LNCaP clone FGC (cell line): ENCODE measurements around the gene ZNF414.

Experiments
- DNase-seq: peaks from one replicate; pipeline ENCODE4 v3.0.0-alpha.2; 2011; ENCODE audit warnings: low read depth
- H3K4me3 ChIP-seq: 2 replicates; pipeline ENCODE4 v1.5.1; 2011; ENCODE audit warnings: mild to moderate bottlenecking, low read depth, low read length, control low read depth
- TF ChIP-seq, protein P1 (sequence below): IDR thresholded peaks from 2 replicates; pipeline ENCODE4 v1.5.1; 2012; ENCODE audit warnings: mild to moderate bottlenecking; ENCODE audit not compliant: control insufficient read depth, insufficient read depth; ENCODE audit errors: extremely low read depth

ZNF414 gene

DNA sequence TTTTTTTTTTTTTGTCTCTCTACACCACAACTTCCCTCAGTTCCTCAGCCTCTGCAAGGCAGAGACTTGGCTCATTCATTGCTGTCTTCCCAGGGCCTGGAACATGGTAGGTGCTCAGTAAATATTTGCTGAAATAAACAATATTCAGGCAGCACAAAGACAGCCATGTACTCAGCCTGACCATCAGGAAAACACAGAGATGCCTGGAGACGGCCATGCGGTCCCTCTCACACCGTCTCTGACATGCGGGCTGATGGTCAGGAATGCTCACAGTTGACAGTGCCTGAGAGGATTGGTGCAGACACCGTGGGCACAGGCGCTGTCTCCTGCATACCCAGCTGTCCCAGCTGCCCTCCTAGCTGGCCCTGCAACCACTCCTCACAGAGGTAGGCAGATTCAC, 12.5 kb downstream of the ZNF414 start:
- DNase-seq, result no peak
- no peak overlapping the region for H3K4me3 ChIP-seq
- TF ChIP-seq, protein P1, sequence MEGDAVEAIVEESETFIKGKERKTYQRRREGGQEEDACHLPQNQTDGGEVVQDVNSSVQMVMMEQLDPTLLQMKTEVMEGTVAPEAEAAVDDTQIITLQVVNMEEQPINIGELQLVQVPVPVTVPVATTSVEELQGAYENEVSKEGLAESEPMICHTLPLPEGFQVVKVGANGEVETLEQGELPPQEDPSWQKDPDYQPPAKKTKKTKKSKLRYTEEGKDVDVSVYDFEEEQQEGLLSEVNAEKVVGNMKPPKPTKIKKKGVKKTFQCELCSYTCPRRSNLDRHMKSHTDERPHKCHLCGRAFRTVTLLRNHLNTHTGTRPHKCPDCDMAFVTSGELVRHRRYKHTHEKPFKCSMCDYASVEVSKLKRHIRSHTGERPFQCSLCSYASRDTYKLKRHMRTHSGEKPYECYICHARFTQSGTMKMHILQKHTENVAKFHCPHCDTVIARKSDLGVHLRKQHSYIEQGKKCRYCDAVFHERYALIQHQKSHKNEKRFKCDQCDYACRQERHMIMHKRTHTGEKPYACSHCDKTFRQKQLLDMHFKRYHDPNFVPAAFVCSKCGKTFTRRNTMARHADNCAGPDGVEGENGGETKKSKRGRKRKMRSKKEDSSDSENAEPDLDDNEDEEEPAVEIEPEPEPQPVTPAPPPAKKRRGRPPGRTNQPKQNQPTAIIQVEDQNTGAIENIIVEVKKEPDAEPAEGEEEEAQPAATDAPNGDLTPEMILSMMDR, result no peak

DNA sequence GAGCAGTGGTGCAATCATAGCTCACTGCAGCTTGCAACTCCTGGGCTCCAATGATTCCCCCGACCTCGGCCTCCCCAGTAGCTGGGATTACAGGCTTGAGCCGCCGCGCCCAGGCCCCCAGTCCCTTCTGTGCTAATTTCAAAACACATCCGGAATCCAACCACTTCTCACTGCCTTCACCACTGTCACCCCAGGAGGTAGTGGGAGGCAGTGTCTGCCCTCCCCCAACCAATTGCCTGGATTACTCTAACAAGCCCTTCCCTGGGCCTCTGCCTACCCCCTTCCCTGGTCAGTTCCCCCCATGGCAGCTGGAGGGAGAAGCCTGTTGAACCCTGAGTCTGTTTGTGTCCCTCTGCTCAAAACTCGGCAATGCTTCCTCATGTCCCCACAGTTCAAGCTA, 13.8 kb downstream of the ZNF414 start:
- TF ChIP-seq, protein P1, result no peak
- DNase-seq, result no peak
- H3K4me3 ChIP-seq, result no peak overlapping the region

DNA sequence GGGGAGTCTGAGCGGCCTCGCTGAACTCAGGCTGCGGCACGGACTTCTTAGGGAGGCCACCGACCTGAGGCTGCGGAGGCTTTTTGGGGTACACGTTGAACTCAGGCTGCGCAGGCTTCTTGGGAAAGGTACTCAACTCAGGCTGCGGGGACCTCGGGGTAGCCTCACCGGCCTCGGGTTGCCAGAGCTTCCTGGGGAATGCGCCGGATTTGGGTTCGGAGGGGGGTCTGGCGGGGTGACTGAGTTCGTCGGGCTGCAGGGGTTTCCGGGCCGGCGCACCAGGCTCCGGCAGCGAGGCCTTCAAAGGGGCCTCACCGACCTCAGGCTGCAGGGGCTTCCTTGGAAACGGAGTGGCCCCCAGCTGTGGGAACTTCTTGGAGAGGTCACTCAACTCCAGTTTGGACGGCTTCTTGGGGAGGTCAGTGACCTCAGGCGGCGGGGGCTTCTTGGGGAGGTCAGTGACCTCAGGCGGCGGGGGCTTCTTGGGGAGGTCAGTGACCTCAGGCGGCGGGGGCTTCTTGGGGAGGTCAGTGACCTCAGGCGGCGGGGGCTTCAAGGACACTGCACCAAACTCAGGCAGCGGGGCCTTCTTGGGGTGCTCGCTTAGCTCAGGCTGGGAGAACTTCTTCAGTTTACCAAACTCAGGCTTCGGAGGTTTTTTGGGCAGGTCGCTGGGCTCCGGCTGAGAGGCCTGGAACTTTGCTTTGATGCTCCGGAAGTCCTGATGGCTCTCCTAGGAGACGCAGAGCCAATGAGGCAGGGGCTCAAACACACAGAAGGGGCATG, 14.7 kb downstream of the ZNF414 start:
- TF ChIP-seq, protein P1, result no peak
- H3K4me3 ChIP-seq, result no peak overlapping the region
- DNase-seq, result no peak

DNA sequence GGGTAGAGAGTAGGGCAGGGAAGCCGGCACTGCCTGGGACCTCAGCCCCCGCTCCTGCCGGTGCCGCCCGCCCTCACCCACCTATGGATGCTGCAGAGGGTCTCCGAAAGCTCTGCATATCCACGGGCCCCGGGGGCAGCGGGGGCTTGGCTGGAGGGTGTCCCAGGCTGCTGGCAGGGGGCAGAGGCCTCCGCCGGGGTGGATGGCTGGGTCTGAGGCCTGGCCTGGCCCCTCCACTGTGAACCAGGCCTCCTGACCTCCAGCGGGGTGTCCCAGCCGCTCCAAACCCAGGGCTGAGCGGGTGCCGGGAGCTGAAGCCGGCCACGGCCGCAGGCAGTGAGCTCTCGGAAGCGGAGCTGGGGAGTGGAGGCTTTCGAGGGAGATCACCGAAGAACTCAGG, 15.7 kb downstream of the ZNF414 start:
- no peak for DNase-seq
- no peak overlapping the region for H3K4me3 ChIP-seq
- TF ChIP-seq, protein P1, result no peak

DNA sequence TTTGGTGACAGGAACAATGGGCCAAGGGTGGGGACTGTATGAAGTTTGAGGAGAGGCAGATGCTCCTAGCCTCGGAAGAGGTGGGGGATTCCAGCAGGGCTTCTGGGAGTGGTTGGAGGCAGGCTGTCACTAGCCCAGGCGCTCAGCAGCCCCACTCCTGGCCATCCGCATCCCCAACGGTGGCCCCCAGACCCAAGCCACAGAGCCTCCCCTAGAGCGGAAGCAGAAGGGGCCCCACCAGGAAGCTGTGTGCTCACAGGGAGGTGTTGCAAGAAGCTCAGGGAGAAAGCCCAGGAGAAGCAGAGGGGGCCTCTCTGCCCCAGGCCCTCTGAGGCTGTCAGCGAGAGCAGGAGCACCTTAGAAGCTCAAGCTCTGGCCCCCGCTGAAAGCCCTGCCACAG, 19.8 kb downstream of the ZNF414 start:
- H3K4me3 ChIP-seq, result no peak overlapping the region
- no peak for DNase-seq
- TF ChIP-seq, protein P1, result no peak

DNA sequence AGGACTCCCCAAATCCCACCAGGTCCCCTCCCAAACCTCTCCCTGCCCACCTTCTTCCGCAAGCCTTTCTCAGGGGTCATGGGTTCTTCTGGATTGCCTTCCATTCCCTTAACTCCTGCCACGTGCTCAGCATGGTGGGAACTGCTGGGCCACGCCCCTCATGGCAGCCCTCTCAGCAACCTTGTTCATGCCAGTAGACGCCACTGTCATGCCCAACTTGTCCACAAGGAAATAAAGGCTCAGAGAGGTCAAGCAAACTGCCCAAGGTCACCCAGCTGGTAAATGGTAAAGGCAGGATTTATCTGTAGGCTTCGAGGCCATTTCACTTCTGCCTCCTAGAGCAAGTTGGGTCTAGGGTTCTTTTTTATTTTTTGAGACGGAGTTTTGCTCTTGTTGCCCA, 22.4 kb downstream of the ZNF414 start:
- no peak overlapping the region for H3K4me3 ChIP-seq
- DNase-seq, result no peak
- TF ChIP-seq, protein P1, result no peak

DNA sequence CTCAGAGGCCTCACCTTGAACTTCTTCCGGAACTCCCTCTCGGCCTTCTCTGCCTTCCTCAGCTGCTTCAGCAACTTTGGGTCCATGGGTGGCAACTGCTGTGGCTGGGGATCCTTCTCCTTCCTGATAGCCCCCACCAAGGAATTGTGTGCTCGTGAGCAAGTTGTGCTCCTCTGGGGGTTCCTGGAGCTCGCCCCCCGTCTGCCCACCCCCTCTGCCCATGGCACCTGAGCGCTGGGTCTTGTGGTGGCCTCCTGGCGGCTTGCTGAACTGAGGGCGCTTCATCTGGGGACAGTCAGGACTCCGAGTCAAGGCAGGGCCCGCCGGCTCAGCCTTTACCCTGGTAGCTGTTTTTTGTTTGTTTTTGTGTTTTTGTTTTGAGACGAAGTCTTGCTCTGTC, 23.1 kb downstream of the ZNF414 start:
- no peak overlapping the region for H3K4me3 ChIP-seq
- TF ChIP-seq, protein P1, result no peak
- DNase-seq, result no peak
